ENCODE results near the gene GH2. TPM values are rescaled to one million over a fixed set of nuclear protein-coding genes. Genes with fewer than 3 reads are reported as not detected.
"Not testable (repeated sequence)": the region's sequence is repeated elsewhere in the genome, so short reads cannot be mapped to it uniquely, and the experiment has no call there.

GH2 gene
- total RNA-seq, 1 donor from 2014 or later: not detected

- no peak for DNase-seq (ENCODE audit: low spot score)
Observed at GRCh38 chr17:63911041-63911635, 29.4 kb upstream of the GH2 start, which contains the start of gene CSHL1. Gene CSHL1 (minus strand): TSS chr17:63911258. CDS start chr17:63911196, 62 bp downstream.

DNA sequence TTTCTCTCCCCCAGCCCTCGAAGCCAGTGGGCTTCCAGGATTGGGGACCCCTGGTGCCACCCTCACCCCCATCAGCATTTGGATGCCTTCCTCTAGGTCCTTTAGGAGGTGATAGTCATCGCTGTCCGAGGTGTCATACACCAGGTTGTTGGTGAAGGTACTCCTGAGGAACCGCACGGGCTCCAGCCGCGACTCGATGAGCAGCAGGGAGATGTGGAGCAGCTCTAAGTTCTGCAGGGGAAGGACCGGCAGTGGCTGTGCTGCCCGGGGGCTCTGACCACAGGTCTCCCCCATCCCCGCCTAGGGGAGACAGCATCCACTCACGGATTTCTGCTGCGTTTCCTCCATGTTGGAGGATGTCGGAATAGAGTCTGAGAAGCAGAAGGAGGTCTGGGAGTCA lies 28.4 kb upstream of the GH2 start:
- no peak for DNase-seq (ENCODE audit: low spot score)

GRCh38 chr17:63909586-63909985 lies 27.8 kb upstream of the GH2 start:
- DNase-seq (ENCODE audit: low spot score): not testable (repeated sequence)

DNA sequence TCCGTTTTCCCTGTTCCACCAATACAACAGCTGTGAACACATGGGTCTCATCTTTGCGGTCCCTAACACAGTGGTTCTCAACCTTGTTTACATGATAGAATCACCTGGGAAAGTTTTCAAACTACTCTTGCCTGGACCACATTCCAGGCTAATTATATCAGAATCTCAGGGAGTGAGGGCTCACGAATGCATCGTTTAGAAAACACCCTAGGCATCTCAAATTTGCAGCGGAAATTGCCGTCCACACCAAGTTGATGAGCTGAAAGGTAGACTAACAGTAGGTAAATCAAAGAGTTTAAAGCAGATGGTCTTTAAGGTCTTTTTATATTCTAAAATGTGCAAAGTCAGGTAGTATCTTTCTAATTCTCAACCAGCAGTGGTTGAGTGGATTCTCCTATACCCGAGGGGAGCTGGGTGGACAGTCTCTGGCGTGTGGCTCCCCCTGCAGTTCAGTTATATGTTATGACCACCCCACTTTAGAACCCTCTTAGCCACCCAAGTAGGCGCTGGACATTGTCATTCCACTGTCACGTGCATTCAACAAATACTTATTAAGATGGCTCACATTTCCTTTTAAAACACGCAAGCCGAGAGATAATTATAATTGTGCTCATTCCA lies 25.5 kb upstream of the GH2 start:
- DNase-seq (ENCODE audit: low spot score): not testable (repeated sequence)

DNA sequence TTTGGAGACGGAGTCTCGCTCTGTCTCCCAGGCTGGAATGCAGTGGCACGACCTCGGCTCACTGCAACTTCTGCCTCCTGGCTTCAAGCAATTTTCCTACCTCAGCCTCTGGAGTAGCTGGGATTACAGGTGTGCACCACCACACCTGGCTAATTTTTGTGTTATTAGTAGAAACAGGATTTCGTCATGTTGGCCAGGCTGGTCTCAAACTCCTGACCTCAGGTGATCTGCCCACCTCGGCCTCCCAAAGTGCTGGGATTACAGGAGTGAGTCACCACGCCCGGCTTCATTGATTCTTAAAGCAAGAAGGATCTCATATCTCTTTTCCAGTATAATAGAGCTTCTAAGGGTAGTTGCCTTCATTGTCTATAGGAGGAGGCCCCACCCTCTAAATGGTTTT lies 23.1 kb upstream of the GH2 start:
- not testable (repeated sequence) for DNase-seq (ENCODE audit: low spot score)

DNA sequence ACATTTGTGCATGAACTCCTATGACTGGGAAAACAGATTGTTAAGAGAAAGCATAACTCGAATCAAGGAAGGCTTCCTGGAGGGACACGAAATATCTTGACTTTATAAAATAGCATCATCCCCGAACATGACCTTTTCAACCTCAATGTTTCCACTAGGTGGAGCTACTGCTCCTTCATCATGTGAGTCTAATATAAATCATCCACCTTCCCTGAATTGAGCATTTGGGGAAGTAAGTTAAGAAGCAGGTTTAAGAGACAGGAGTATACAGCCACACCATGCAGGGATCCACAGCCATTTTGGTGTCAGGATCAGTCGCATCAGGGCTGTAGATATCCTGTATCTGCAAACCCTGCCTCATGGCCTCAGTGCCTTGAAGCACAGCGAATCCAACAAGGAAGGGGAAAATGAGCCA lies 22.1 kb upstream of the GH2 start:
- not testable (repeated sequence) for DNase-seq (ENCODE audit: low spot score)

DNA sequence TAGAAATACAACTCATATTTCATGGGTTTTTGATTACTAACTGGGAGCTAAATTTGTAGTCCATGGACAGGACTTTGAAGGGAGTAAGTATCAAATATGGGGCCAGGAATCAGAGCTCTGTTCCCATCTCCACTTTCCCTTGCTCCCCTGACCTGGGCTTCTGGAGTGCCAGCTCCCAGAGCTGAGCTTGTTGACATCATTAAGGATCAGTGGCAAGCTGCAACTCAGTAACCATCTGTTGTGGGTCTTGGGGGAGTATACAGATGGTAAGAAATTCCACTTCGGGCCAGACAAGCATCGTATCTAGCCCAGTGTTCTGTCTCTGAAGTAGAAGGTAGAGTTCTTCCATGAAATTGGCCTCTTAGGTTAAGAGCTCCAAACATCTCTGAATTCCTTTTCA lies 20.2 kb upstream of the GH2 start:
- not testable (repeated sequence) for DNase-seq (ENCODE audit: low spot score)

GRCh38 chr17:63898899-63899798 lies 17.4 kb upstream of the GH2 start:
- DNase-seq (ENCODE audit: low spot score): not testable (repeated sequence)

- DNase-seq (ENCODE audit: low spot score): not testable (repeated sequence)
Observed at GRCh38 chr17:63896524-63897354, 15.0 kb upstream of the GH2 start, which contains the start of gene CSH1. Gene CSH1 (minus strand): TSS chr17:63896574. CDS start chr17:63896511, 63 bp downstream.

DNA sequence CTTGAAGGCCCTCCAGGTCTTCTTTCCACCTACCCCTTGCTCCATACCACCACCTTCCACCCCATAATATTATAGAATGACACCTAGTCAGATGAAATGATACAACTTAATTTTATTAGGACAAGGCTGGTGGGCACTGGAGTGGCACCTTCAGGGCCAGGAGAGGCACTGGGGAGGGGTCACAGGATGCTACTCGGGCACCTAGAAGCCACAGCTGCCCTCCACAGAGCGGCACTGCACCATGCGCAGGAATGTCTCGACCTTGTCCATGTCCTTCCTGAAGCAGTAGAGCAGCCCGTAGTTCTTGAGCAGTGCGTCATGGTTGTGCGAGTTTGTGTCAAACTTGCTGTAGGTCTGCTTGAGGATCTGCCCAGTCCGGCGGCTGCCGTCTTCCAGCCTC lies 13.1 kb upstream of the GH2 start:
- peak; percentile 37 for DNase-seq (ENCODE audit: low spot score)

DNA sequence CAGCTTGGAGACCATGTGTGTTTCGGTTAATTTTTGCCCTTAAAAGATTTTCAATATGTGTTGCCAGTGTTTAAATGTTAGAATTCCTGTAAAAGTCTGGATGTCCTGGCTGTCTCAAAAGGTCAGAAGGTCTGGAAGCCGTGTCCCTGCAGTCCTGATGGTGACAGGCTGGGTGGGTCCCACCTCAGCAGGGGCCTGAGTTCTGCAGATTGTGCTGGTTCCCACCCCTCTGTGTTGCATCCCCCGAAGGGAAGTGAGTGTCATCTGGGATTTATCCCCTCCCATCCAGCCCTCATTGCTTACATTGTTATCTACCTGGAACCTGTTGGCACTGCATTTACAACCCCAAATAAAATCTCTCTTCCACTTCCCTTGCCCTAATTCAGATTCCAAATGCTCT lies 12.3 kb upstream of the GH2 start:
- DNase-seq (ENCODE audit: low spot score): peak; percentile 65

GRCh38 chr17:63892316-63893037 lies 10.7 kb upstream of the GH2 start:
- DNase-seq (ENCODE audit: low spot score): not testable (repeated sequence)

- DNase-seq (ENCODE audit: low spot score): peak; percentile 57
Observed at GRCh38 chr17:63889026-63889848, 7.5 kb upstream of the GH2 start.

DNA sequence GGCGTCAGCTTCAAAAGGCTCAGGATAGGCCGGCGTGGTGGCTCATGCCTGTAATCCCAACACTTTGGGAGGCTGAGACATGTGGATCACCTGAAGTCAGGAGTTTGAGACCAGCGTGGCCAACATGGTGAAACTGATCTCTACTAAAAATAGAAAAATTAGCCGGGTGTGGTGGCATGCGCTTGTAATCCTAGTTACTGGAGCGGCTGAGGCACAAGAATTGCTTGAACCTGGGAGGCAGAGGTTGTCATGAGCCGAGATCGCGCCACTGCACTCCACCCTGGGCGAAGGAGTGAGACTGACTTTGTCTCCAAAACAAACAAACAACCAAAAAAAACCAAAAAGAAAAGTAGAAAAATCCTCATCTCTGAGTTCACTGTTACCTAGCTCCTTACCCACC lies 3.4 kb upstream of the GH2 start:
- not testable (repeated sequence) for DNase-seq (ENCODE audit: low spot score)

- not testable (repeated sequence) for DNase-seq (ENCODE audit: low spot score)
Observed at GRCh38 chr17:63882626-63883126, 932 bp upstream of the GH2 start.

GRCh38 chr17:63881337-63881736 lies 407 bp downstream of the GH2 start:
- not testable (repeated sequence) for DNase-seq (ENCODE audit: low spot score)

GRCh38 chr17:63880706-63881105 lies 1.0 kb downstream of the GH2 start:
- DNase-seq (ENCODE audit: low spot score): no peak

DNA sequence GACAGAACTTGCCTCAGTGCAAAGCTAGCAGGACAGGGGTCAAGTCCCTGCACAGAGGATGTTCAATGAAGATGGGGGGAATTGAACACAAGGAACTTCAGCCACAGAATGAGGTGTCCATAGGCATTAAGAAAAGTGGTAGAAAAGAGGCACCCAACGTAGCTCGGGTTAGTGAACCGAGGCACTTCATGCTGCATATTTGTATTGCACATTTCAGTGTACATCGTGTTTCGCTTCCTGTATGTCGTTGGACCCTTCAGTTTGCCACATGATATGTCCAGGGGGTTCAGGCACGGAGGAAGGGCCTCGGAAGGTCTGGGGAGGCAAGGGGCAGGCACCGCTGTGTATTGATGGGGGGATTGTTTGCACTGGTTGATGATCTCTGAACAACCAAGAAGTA lies 3.3 kb downstream of the GH2 start:
- not testable (repeated sequence) for DNase-seq (ENCODE audit: low spot score)

DNA sequence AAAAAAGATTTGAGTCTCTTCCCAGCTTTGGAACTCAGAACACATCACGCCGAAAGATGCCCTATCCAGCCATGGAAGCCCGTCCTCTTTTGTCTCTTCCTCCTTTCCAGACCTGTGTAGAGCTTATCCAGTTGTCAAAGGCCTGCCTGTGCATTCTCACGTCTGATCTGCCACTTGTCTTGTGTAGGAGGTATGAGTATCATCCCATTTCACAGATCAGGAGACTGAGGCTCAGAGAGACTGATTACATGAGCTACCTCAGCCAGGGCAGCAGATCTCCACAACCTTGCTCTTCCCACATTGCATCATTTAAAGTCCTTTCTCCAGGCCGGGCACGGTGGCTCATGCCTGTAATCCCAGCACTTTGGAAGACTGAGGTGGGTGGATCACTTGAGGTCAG lies 7.1 kb downstream of the GH2 start:
- DNase-seq (ENCODE audit: low spot score): not testable (repeated sequence)
